Stimulated activated CD4-positive, alpha-beta T cell treated with anti-CD3 and anti-CD28 coated beads, Interleukin-12 subunit alpha, Interleukin-12 subunit beta, amount 100 ng/mL, for 4 hours (primary cell): ENCODE results near the gene PGAP1.
"Not testable (repeated sequence)": the region's sequence is repeated elsewhere in the genome, so short reads cannot be mapped to it uniquely, and the experiment has no call there.

ENCODE experiments used
- DNase-seq: peaks from one replicate; pipeline ENCODE4 v3.0.0-alpha.2; 2020

The PGAP1 gene

GRCh38 chr2:196944570-196944969, 18.1 kb upstream of the PGAP1 start:
- no peak for DNase-seq

GRCh38 chr2:196941398-196942078, 15.0 kb upstream of the PGAP1 start:
- no peak for DNase-seq

- DNase-seq, result no peak
Measured at GRCh38 chr2:196939371-196939770, 12.9 kb upstream of the PGAP1 start.

- no peak for DNase-seq
Measured at GRCh38 chr2:196935432-196935831, 8.9 kb upstream of the PGAP1 start.

DNA sequence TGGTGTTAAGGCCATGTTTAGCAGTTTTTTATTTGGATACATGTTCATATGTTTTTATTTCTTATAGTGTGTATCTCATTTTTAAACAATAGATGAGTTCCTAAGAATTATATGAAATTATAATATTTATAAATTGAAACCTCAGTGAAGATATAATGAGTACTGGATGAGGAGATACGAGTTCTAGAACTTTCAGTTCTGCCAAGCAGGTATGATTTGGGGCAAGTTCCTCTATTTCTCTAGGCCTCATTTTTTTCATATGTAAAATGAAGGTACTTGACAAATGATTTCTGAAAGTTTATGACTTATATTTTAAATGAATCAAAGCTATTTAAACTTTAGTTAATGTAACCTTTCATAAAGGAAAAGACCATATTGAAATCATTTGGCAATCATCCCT, 8.2 kb upstream of the PGAP1 start:
- no peak for DNase-seq

GRCh38 chr2:196931555-196931954, 5.0 kb upstream of the PGAP1 start:
- DNase-seq, result no peak

DNA sequence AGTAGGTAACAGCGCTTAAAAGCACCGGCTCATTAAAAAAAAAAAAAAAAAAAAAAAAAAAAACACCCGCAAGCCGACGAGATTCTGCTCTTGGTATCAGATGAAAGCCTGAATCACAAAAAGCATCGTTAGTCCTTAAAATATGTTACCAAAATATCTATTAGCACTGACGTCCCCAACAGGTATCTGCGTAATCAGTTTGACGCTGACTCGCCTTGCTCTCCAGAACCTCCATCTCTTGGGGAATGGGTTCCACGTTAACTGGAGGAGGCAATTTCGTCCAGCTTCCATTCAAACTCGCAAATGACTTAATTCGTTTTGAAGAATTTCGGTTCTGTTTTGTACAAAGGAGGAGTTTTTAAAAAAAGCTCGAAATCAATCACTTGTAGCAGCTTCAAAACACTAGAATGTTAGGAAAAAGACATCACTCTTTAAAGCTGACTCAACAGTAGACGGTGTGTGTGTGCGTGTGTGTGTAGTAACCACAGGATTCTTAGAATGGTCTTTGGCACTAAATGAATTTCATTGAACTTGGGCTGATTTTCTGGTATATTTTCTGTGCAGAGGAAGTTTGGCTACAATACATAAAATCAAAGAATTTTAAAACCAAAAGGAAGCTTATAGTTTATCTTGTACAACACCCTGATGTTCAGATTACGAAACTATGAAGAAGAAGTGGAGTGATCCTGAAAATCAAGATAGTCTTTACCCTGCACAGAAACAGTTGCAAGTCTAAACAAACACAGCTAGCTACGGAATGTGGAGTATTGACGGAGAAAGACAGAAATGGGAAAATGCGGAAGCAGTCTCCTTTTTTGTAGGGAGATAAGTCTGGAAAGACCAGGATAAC, 1.1 kb upstream of the PGAP1 start:
- DNase-seq, result peak; percentile 25

- peak; percentile 28 for DNase-seq
Measured at GRCh38 chr2:196925768-196926561, 542 bp downstream of the PGAP1 start.

- DNase-seq, result no peak
Measured at GRCh38 chr2:196925051-196925767, 1.3 kb downstream of the PGAP1 start.

DNA sequence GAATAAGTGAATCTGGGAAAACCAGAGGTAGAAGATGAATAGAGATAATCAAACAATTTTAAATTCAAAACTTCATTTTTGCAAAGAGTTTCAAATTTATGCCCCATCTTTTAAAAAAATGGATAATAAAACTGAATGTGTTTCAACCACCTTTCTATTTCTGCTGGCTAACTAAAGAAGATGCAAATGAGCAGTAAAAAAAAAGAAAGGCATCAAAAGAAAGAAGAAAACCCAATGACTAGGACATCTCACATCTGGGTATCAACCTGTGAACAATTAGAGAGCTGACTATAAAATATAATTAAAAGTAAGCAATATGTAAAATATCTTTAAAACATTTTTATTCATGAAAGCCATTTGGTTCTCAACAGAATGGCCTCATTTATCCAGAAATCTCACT, 2.5 kb downstream of the PGAP1 start:
- DNase-seq, result no peak

- no peak for DNase-seq
Measured at GRCh38 chr2:196918927-196919326, 7.6 kb downstream of the PGAP1 start.

GRCh38 chr2:196917802-196918201, 8.7 kb downstream of the PGAP1 start:
- DNase-seq, result no peak

DNA sequence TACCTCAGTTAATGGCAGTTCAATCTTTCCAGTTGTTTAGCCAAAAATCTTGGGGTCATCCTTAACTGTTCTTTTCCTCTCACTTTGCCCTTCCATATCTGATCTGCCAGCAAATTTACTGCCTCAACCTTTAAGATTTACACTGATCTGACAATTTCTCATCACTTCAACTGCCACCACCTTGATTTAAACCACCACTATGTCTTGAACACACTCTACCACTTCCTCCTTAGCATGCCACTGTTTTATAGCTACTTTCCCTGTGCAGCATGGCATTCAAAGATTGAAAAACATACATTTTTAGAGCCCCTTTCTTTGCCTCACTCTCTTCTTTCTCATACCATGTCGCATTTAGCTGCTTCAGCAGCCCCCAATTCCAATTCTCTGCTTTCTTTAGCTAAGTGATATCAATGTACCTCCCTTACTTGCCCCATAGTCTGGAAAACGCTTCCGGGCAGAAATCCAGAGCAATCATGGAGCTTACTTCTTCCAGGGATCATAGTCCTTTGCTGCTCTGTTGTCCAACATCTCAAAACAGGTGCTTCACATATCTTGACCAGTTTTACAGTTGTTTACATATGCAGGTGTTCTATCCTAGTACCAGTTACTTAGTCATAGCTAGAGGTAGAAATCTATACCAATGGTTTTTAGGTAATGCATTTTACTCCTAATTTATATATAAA, 10.9 kb downstream of the PGAP1 start:
- DNase-seq, result no peak

DNA sequence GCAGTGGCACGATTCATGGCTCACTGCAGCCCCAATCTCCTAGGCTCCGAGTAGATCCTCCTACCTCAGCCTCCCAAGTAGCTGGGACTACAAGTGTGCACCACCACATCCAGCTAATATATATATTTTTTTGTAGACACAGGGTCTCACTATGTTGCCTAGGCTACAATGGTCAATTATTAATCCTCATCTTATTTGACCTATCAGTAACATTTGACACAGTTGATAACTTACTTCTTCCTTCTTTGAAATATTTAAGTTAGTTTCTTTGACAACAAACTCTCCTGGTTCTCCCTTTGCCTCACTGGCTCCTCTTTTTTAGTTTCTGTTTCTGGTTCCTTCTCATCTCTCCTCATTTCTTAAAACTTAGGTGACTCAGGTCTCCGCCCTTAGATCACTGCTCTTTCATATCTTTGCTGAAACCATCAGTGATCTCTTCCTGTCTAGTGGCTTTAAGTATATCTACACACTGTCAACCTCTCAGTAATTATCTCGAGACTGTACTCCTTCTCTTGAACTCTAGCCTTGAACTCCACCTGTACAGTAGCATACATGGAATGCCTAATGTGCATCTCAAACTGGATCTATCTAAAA, 11.5 kb downstream of the PGAP1 start:
- DNase-seq, result no peak

GRCh38 chr2:196913691-196914090, 12.8 kb downstream of the PGAP1 start:
- no peak for DNase-seq

DNA sequence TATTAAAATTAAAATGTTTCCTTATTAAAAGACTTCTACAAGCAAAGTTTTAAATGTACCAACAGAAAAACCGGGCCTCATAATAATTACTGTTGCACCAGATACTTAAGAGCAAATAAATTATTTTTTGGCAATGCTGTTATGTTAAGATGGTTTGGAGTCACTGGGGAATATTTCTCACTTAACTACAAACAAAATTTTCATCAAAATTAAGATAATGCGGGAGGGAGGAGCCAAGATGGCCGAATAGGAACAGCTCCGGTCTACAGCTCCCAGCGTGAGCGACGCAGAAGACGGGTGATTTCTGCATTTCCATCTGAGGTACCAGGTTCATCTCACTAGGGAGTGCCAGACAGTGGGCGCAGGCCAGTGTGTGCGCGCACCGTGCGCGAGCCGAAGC, 21.1 kb downstream of the PGAP1 start:
- DNase-seq, result not testable (repeated sequence)

DNA sequence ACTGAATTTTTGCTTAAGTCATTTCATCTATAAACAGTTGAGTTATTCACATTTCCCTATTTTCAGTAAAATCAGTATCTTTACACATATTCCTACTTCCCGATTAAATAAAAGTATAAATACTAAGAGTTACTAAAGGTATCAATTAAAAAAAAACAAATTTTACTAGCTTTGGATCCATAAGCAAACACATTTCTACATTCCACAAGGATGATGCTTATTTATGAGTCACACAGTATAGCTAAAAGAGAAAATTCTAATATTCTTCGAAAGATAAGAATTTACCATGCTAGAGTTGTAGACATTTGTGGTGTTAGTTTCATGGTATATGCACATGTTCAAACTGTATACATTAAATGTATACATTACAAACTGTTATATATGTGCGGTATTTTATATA, 23.7 kb downstream of the PGAP1 start:
- DNase-seq, result no peak

DNA sequence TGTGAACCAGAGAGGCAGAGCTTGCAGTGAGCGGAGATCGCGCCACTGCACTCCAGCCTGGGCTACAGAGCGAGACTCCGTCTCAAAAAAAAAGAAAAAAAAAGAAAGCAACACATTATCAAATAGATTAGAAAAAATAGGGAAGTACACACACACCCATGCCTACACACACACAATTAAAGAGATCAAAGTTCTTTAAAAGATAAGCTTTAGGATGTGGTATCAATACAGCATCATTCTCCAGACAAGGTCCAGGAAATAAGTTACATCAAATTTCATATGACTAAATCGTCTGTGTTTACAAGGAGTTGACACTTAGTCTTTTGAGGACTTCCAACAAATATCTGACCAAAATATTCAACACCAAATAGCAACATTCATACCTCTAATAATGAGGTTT, 25.7 kb downstream of the PGAP1 start:
- DNase-seq, result no peak

DNA sequence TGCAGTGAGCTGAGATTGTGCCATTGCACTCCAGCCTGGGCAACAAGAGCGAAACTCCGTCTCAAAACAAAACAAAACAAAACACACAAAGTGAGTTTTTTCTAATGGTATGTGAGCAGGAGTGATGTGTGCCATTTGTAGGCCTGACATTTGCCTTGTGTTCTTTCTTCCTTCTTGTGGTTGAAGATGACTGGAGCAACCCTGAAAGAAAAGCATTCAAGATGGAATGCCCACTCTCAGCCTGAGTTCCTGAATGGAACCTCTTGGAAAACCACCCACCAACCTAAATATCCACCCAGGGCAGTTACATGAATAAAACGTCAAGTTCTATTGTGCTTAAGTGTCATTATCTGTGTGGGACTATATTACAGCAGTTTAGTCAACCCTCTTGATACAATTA, 26.5 kb downstream of the PGAP1 start:
- DNase-seq, result no peak

DNA sequence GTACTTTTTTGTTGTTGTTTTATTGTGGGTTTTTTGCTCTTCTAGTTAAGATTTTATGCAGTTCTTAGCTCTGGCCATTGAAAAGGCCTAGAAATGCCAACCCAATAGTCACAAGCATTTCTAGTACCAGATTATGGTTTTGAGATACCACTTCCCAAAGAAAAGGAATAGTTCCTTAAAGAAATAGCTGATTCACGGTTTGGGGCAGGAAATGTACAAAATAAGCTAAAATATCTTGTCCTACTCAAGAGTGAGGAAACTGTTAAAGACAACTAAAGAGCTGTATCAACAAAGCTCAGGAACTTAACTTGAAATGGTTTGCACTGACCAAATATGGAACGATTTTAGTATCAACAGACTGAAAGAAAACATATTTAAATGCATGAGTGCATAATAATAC, 35.4 kb downstream of the PGAP1 start:
- no peak for DNase-seq

DNA sequence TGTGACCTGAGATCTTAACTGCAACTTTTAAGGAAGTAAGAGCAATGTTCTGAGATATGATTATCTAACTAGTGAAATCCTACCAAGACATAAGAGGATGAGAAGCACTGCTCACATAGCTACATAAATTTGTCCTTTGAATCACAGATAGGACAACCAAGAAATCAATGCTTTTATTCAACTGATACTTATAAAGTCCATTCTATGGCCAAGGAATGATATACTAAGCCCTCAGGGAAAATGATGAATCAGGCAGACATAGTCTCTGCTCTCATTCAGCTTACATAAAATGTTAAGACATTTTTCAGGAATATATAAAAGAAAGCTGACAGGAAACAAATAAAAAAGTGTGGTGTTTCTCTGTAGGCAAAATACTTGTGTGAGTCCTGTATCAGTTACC, 39.1 kb downstream of the PGAP1 start:
- no peak for DNase-seq

DNA sequence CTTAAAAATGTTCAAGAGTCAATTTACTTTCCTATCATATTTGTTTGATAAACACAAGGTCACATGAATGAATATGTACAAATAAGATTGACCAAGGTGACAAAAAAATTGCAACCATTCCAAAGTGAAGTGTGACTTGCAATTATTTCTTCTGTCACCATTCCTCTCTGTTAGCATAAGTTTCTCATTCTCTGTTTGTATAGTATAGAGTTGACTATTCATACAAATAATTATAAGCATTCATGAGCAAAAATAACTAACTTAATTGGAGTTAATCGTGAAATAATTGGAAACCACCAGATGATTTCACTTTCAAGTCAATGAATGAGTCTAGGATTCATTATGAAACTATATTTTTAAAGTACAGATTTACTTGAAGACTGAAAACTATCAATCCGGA, 42.1 kb downstream of the PGAP1 start:
- no peak for DNase-seq
